Activated CD8-positive, alpha-beta memory T cell treated with anti-CD3 and anti-CD28 coated beads for 36 hours (primary cell): ENCODE data around the gene MICAL3. TPM values are rescaled to one million over a fixed set of nuclear protein-coding genes. Genes with fewer than 3 reads are reported as not detected.
"Not testable (repeated sequence)": the region's sequence is repeated elsewhere in the genome, so short reads cannot be mapped to it uniquely, and the experiment has no call there.

Experiments
- CTCF ChIA-PET: fragments of 350-600 bp; sonication (Branson Sonifier 250); formaldehyde crosslinking; loops from one replicate; lab custom pipeline; 2021; ENCODE audit warnings: antibody characterized with exemption; lab: Charles Lee
- POLR2A ChIA-PET: fragments of 350-600 bp; sonication (Branson Sonifier 250); formaldehyde crosslinking; loops from one replicate; lab custom pipeline; 2021; ENCODE audit warnings: antibody characterized with exemption; lab: Charles Lee
- total RNA-seq, 2 experiments: library from RNA; stranded (reverse); gene quantifications; one replicate each; pipeline ENCODE4 v1.2.3, GENCODE V29; 2021

MICAL3 gene
- total RNA-seq, 2 experiments from 2014 or later, result 47.1 to 48.6 TPM

- ChIA-PET POLR2A (no interaction called here), CTCF (interaction anchor here (0.7 kb wide), 1 partner anchor 438 kb away, joined by 3 read pairs; no protein-coding TSS in a partner anchor)
Observed at GRCh38 chr22:18060646-18061620, 36.6 kb upstream of the MICAL3 start.

GRCh38 chr22:18059991-18060390 lies 35.6 kb upstream of the MICAL3 start:
- ChIA-PET CTCF (no interaction called here), POLR2A (no interaction called here)

- CTCF ChIA-PET, result no interaction called here
- POLR2A ChIA-PET, result no interaction called here
Observed at GRCh38 chr22:18059473-18059872, 35.1 kb upstream of the MICAL3 start.

- POLR2A ChIA-PET, result no interaction called here
- CTCF ChIA-PET, result interaction anchor here (1.9 kb wide), 1 partner anchor 17 kb away, joined by 5 read pairs; no protein-coding TSS in a partner anchor
Observed at GRCh38 chr22:18059094-18059417, 34.7 kb upstream of the MICAL3 start.

- POLR2A ChIA-PET, result no interaction called here
Observed at GRCh38 chr22:18058371-18059093, 34.2 kb upstream of the MICAL3 start.

GRCh38 chr22:18057568-18058209 lies 33.3 kb upstream of the MICAL3 start:
- ChIA-PET CTCF (interaction anchor here (1.9 kb wide), 1 partner anchor 18 kb away, joined by 5 read pairs; no protein-coding TSS in a partner anchor), POLR2A (no interaction called here)

More at GRCh38 chr22:18058371-18059093, 34.2 kb upstream of the MICAL3 start:
- CTCF ChIA-PET, result interaction anchor here (1.9 kb wide), 1 partner anchor 17 kb away, joined by 5 read pairs; no protein-coding TSS in a partner anchor

- ChIA-PET CTCF (interaction anchor here (1.0 to 1.9 kb wide), 2 partner anchors 19 to 314 kb away, joined by 4 to 5 read pairs; no protein-coding TSS in a partner anchor), POLR2A (no interaction called here)
Observed at GRCh38 chr22:18056807-18057474, 32.6 kb upstream of the MICAL3 start.

- ChIA-PET CTCF (interaction anchor here (1.0 kb wide), 1 partner anchor 313 kb away, joined by 4 read pairs; no protein-coding TSS in a partner anchor), POLR2A (no interaction called here)
Observed at GRCh38 chr22:18056161-18056666, 31.9 kb upstream of the MICAL3 start.

- ChIA-PET CTCF (interaction anchor here (1.0 kb wide), 1 partner anchor 312 kb away, joined by 4 read pairs; no protein-coding TSS in a partner anchor), POLR2A (no interaction called here)
Observed at GRCh38 chr22:18055619-18056160, 31.3 kb upstream of the MICAL3 start.

GRCh38 chr22:18053216-18053946 lies 29.0 kb upstream of the MICAL3 start:
- CTCF ChIA-PET, POLR2A ChIA-PET: not testable (repeated sequence)

- CTCF ChIA-PET, result not testable (repeated sequence)
Observed at GRCh38 chr22:18051113-18051512, 26.8 kb upstream of the MICAL3 start.

GRCh38 chr22:18050065-18050464 lies 25.7 kb upstream of the MICAL3 start:
- POLR2A ChIA-PET, result no interaction called here
- CTCF ChIA-PET, result no interaction called here

More at GRCh38 chr22:18051113-18051512, 26.8 kb upstream of the MICAL3 start:
- POLR2A ChIA-PET, result not testable (repeated sequence)

- ChIA-PET POLR2A (no interaction called here), CTCF (no interaction called here)
Observed at GRCh38 chr22:18048441-18048898, 24.1 kb upstream of the MICAL3 start.

- POLR2A ChIA-PET, result no interaction called here
- CTCF ChIA-PET, result no interaction called here
Observed at GRCh38 chr22:18048041-18048440, 23.7 kb upstream of the MICAL3 start.

GRCh38 chr22:18045794-18046193 lies 21.4 kb upstream of the MICAL3 start:
- POLR2A ChIA-PET, result no interaction called here

GRCh38 chr22:18044548-18045271 lies 20.3 kb upstream of the MICAL3 start:
- ChIA-PET POLR2A (no interaction called here), CTCF (no interaction called here)

More at GRCh38 chr22:18045794-18046193, 21.4 kb upstream of the MICAL3 start:
- CTCF ChIA-PET, result no interaction called here

GRCh38 chr22:18042685-18043084 lies 18.3 kb upstream of the MICAL3 start:
- CTCF ChIA-PET, result no interaction called here
- POLR2A ChIA-PET, result no interaction called here
